HG02884 (cell line): Measurements from ENCODE around the gene EXOC4.
"Not testable (repeated sequence)": the region's sequence is repeated elsewhere in the genome, so short reads cannot be mapped to it uniquely, and the experiment has no call there.

ENCODE experiments used
- ATAC-seq: cut with Tn5 transposase; IDR thresholded peaks from one replicate; pipeline ENCODE4 v1.9.1; 2021; ENCODE audit warnings: mild to moderate bottlenecking, moderate library complexity; ENCODE audit not compliant: unreplicated experiment

Gene EXOC4

GRCh38 chr7:133777701-133778100 lies 524.8 kb downstream of the EXOC4 start:
- ATAC-seq = no peak

GRCh38 chr7:133778472-133778871 lies 525.6 kb downstream of the EXOC4 start:
- ATAC-seq = no peak

- not testable (repeated sequence) for ATAC-seq
These were observed 526.7 kb downstream of the EXOC4 start for GRCh38 chr7:133779538-133779937.

- ATAC-seq = no peak
These were observed 528.0 kb downstream of the EXOC4 start for GRCh38 chr7:133780912-133781311.

GRCh38 chr7:133781486-133782090 lies 528.7 kb downstream of the EXOC4 start:
- no peak for ATAC-seq

GRCh38 chr7:133782470-133782869 lies 529.6 kb downstream of the EXOC4 start:
- ATAC-seq = no peak

GRCh38 chr7:133783276-133783675 lies 530.4 kb downstream of the EXOC4 start:
- no peak for ATAC-seq

GRCh38 chr7:133784486-133785001 lies 531.7 kb downstream of the EXOC4 start:
- ATAC-seq = no peak

GRCh38 chr7:133786401-133786937 lies 533.6 kb downstream of the EXOC4 start:
- ATAC-seq = no peak

- no peak for ATAC-seq
These were observed 537.1 kb downstream of the EXOC4 start for GRCh38 chr7:133789974-133790373.

GRCh38 chr7:133790911-133791310 lies 538.0 kb downstream of the EXOC4 start:
- ATAC-seq = no peak

GRCh38 chr7:133794479-133794878 lies 541.6 kb downstream of the EXOC4 start:
- ATAC-seq = no peak

- no peak for ATAC-seq
These were observed 542.3 kb downstream of the EXOC4 start for GRCh38 chr7:133795068-133795665.

GRCh38 chr7:133796782-133797745 lies 544.2 kb downstream of the EXOC4 start:
- ATAC-seq = no peak

- no peak for ATAC-seq
These were observed 545.1 kb downstream of the EXOC4 start for GRCh38 chr7:133797818-133798520.

GRCh38 chr7:133801341-133801740 lies 548.5 kb downstream of the EXOC4 start:
- no peak for ATAC-seq

- ATAC-seq = peak; percentile 72
These were observed 551.2 kb downstream of the EXOC4 start for GRCh38 chr7:133804127-133804526.

GRCh38 chr7:133805426-133805825 lies 552.5 kb downstream of the EXOC4 start:
- no peak for ATAC-seq

GRCh38 chr7:133807624-133808492 lies 555.0 kb downstream of the EXOC4 start:
- ATAC-seq = no peak

GRCh38 chr7:133808493-133808866 lies 555.6 kb downstream of the EXOC4 start:
- no peak for ATAC-seq
